ENCODE measurements around the gene ALDH1A2. TPM values are rescaled to one million over a fixed set of nuclear protein-coding genes. Genes with fewer than 3 reads are reported as not detected.

ALDH1A2 gene
- total RNA-seq, 2 donors from 2014 or later, result not detected

GRCh38 chr15:57927091-57927631 is 138.3 kb downstream of the ALDH1A2 start:
- H3K9me3 ChIP-seq (ENCODE audit: control insufficient read depth, low read length), result no peaks in the 10 kb centered on the region
- H3K36me3 Mint-ChIP-seq (ENCODE audit: low read depth), result no peaks in the 10 kb centered on the region

GRCh38 chr15:57925650-57926049 is 139.9 kb downstream of the ALDH1A2 start:
- 75% methylated on average over 1 of the region's 3 CpGs; no CpG with 5 or more reads in 1 of the 2 experiments for WGBS, 2 experiments (ENCODE audit: insufficient coverage in 1 of 2, insufficient read length in 1 of 2)
- Histone ChIP-seq H3K9me3 (ENCODE audit: control insufficient read depth, low read length) (no peaks in the 10 kb centered on the region), H3K36me3 (ENCODE audit: control insufficient read depth, insufficient read depth, low read length) (no peaks in the 10 kb centered on the region), H3K4me1 (ENCODE audit: control insufficient read depth, insufficient read depth, low read length) (no peaks in the 10 kb centered on the region), H3K27ac (ENCODE audit: low read depth, low read length) (no peak overlapping the region), H3K9ac (ENCODE audit: extremely low read depth, low read length, poor library complexity, severe bottlenecking) (no peak overlapping the region), H3K4me3 (ENCODE audit: low read length) (no peak overlapping the region), H3K27me3 (ENCODE audit: control insufficient read depth, insufficient read depth, low read length, poor library complexity, severe bottlenecking) (no peaks in the 10 kb centered on the region)
- Mint-ChIP-seq H3K36me3 (ENCODE audit: low read depth) (no peaks in the 10 kb centered on the region), H3K27ac (no peak overlapping the region), H3K4me1 (no peaks in the 10 kb centered on the region), H3K9me3 (peaks cover 3% of the 10 kb centered on the region), H3K4me3 (no peak overlapping the region), H3K27me3 (ENCODE audit: insufficient read depth) (no peaks in the 10 kb centered on the region)
- DNase-seq, result no peak
- no peak for TF ChIP-seq CTCF (conservative IDR thresholded peaks at IDR 0.05)

More at GRCh38 chr15:57927091-57927631, 138.3 kb downstream of the ALDH1A2 start:
- Mint-ChIP-seq H3K27me3 (ENCODE audit: insufficient read depth) (no peaks in the 10 kb centered on the region), H3K4me3 (no peak overlapping the region), H3K27ac (no peak overlapping the region), H3K4me1 (no peaks in the 10 kb centered on the region), H3K9me3 (peaks cover 3% of the 10 kb centered on the region)
- Histone ChIP-seq H3K27me3 (ENCODE audit: control insufficient read depth, insufficient read depth, low read length, poor library complexity, severe bottlenecking) (no peaks in the 10 kb centered on the region), H3K36me3 (ENCODE audit: control insufficient read depth, insufficient read depth, low read length) (no peaks in the 10 kb centered on the region), H3K4me3 (ENCODE audit: low read length) (no peak overlapping the region), H3K9ac (ENCODE audit: extremely low read depth, low read length, poor library complexity, severe bottlenecking) (no peak overlapping the region), H3K4me1 (ENCODE audit: control insufficient read depth, insufficient read depth, low read length) (no peaks in the 10 kb centered on the region), H3K27ac (ENCODE audit: low read depth, low read length) (no peak overlapping the region)
- TF ChIP-seq CTCF (conservative IDR thresholded peaks at IDR 0.05), result no peak
- DNase-seq, result no peak
- WGBS, 2 experiments (ENCODE audit: insufficient coverage in 1 of 2, insufficient read length in 1 of 2), result 89 to 95% methylated on average over 6 of the region's 6 CpGs

DNA sequence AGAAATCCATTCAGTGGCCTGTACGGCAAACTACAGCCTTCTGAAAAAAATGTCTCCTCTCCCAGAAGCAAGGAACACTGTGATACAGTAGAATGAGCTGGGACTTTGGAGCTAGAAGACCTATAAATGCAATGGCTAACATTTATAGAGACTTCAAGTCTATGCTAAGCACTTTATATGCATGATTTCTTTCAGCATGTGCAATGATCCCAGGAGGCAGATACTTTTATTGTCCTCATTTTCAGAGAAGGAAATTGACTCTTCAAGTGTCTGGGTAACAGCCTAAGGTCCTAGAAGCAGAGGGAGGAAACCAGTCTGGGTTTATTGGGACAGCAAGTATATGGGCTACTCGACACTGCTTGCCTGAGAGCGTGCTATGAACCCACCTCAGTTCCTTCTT is 140.9 kb downstream of the ALDH1A2 start:
- 92 to 100% methylated on average over 1 to 3 of the region's 3 CpGs for WGBS, 2 experiments (ENCODE audit: insufficient coverage in 1 of 2, insufficient read length in 1 of 2)
- Histone ChIP-seq H3K9me3 (ENCODE audit: control insufficient read depth, low read length) (no peaks in the 10 kb centered on the region), H3K4me3 (ENCODE audit: low read length) (no peak overlapping the region), H3K9ac (ENCODE audit: extremely low read depth, low read length, poor library complexity, severe bottlenecking) (no peak overlapping the region), H3K4me1 (ENCODE audit: control insufficient read depth, insufficient read depth, low read length) (no peaks in the 10 kb centered on the region), H3K27ac (ENCODE audit: low read depth, low read length) (no peak overlapping the region), H3K36me3 (ENCODE audit: control insufficient read depth, insufficient read depth, low read length) (no peaks in the 10 kb centered on the region), H3K27me3 (ENCODE audit: control insufficient read depth, insufficient read depth, low read length, poor library complexity, severe bottlenecking) (no peaks in the 10 kb centered on the region)
- Mint-ChIP-seq H3K4me1 (peaks cover 9% of the 10 kb centered on the region), H3K27me3 (ENCODE audit: insufficient read depth) (no peaks in the 10 kb centered on the region), H3K4me3 (no peak overlapping the region), H3K36me3 (ENCODE audit: low read depth) (no peaks in the 10 kb centered on the region), H3K9me3 (peaks cover 3% of the 10 kb centered on the region), H3K27ac (no peak overlapping the region)
- TF ChIP-seq CTCF (conservative IDR thresholded peaks at IDR 0.05), result no peak
- no peak for DNase-seq
